Measurements from ENCODE around the gene ST3GAL6. TPM values are rescaled to one million over a fixed set of nuclear protein-coding genes. Genes with fewer than 3 reads are reported as not detected.

ST3GAL6 gene
- polyA plus RNA-seq, 10 donors: 5.3 to 12.2 (median 7.1) TPM

Other genes with a start within 250 kb of the ST3GAL6 start
- gene CLDND1, start 240.4 kb upstream of the ST3GAL6 start, polyA plus RNA-seq (ENCODE audit: insufficient read length in 10 of 10): 100 to 1,000 TPM in 1 of 10 donors, 10 to 100 TPM in 9; 72.8 to 102 (median 83.7) TPM
- gene GPR15, start 231.4 kb upstream of the ST3GAL6 start, polyA plus RNA-seq (ENCODE audit: insufficient read length in 10 of 10): under 1 TPM in 1 of 10 donors, not detected in 9; 0.70 TPM
- 10 to 100 TPM; 10.3 to 17.7 (median 15.4) TPM for gene CPOX, start 169.7 kb upstream of the ST3GAL6 start, polyA plus RNA-seq (ENCODE audit: insufficient read length in 10 of 10)
- gene DCBLD2, start 138.4 kb downstream of the ST3GAL6 start, polyA plus RNA-seq (ENCODE audit: insufficient read length in 10 of 10): 10 to 100 TPM; 23.3 to 34.3 (median 28.6) TPM

All from muscle of back (tissue), 10 donors.